ENCODE measurements around the gene REPIN1. TPM values are rescaled to one million over a fixed set of nuclear protein-coding genes. Genes with fewer than 3 reads are reported as not detected.

The REPIN1 gene
- total RNA-seq, 1 donor from 2014 or later, result 224 TPM

GRCh38 chr7:150390205-150390604 is 21.6 kb downstream of the REPIN1 start:
- Mint-ChIP-seq H3K9me3 (no peaks in the 10 kb centered on the region), H3K4me1 (peaks cover 41% of the 10 kb centered on the region), H3K27ac (ENCODE audit: unreplicated experiment) (no peak overlapping the region), H3K36me3 (ENCODE audit: low read depth) (peaks cover 15% of the 10 kb centered on the region), H3K27me3 (ENCODE audit: low read depth) (no peaks in the 10 kb centered on the region), H3K4me3 (no peak overlapping the region)
- TF ChIP-seq CTCF (conservative IDR thresholded peaks at IDR 0.05), result no peak
- DNase-seq (ENCODE audit: low read depth, low spot score), result no peak

GRCh38 chr7:150393325-150393724 is 24.7 kb downstream of the REPIN1 start:
- Mint-ChIP-seq H3K4me1 (peaks cover 37% of the 10 kb centered on the region), H3K36me3 (ENCODE audit: low read depth) (peaks cover 13% of the 10 kb centered on the region), H3K27me3 (ENCODE audit: low read depth) (no peaks in the 10 kb centered on the region), H3K9me3 (no peaks in the 10 kb centered on the region), H3K4me3 (no peak overlapping the region), H3K27ac (ENCODE audit: unreplicated experiment) (no peak overlapping the region)
- no peak for DNase-seq (ENCODE audit: low read depth, low spot score)
- no peak for TF ChIP-seq CTCF (conservative IDR thresholded peaks at IDR 0.05)

- Mint-ChIP-seq H3K27me3 (ENCODE audit: low read depth) (no peaks in the 10 kb centered on the region), H3K9me3 (no peaks in the 10 kb centered on the region), H3K4me1 (peaks cover 62% of the 10 kb centered on the region), H3K4me3 (peak overlapping the region; percentile 56), H3K27ac (ENCODE audit: unreplicated experiment) (no peak overlapping the region), H3K36me3 (ENCODE audit: low read depth) (peaks cover 3% of the 10 kb centered on the region)
- DNase-seq (ENCODE audit: low read depth, low spot score), result no peak
- no peak for TF ChIP-seq CTCF (conservative IDR thresholded peaks at IDR 0.05)
Observed at GRCh38 chr7:150396426-150396825, 27.8 kb downstream of the REPIN1 start.

GRCh38 chr7:150396851-150397260 is 28.2 kb downstream of the REPIN1 start:
- Mint-ChIP-seq H3K36me3 (ENCODE audit: low read depth) (peaks cover 3% of the 10 kb centered on the region), H3K27ac (ENCODE audit: unreplicated experiment) (no peak overlapping the region), H3K27me3 (ENCODE audit: low read depth) (no peaks in the 10 kb centered on the region), H3K4me1 (peaks cover 67% of the 10 kb centered on the region), H3K9me3 (no peaks in the 10 kb centered on the region), H3K4me3 (no peak overlapping the region)
- no peak for DNase-seq (ENCODE audit: low read depth, low spot score)
- no peak for TF ChIP-seq CTCF (conservative IDR thresholded peaks at IDR 0.05)

GRCh38 chr7:150397346-150398107 is 28.9 kb downstream of the REPIN1 start:
- Mint-ChIP-seq H3K9me3 (no peaks in the 10 kb centered on the region), H3K27ac (ENCODE audit: unreplicated experiment) (no peak overlapping the region), H3K4me1 (peaks cover 67% of the 10 kb centered on the region), H3K4me3 (no peak overlapping the region), H3K36me3 (ENCODE audit: low read depth) (no peaks in the 10 kb centered on the region), H3K27me3 (ENCODE audit: low read depth) (no peaks in the 10 kb centered on the region)
- DNase-seq (ENCODE audit: low read depth, low spot score), result no peak
- no peak for TF ChIP-seq CTCF (conservative IDR thresholded peaks at IDR 0.05)

Data from neural crest cell (in vitro differentiated cells).